GM19328 (cell line): Measurements from ENCODE around the gene PCBP3.
"Not testable (repeated sequence)": the region's sequence is repeated elsewhere in the genome, so short reads cannot be mapped to it uniquely, and the experiment has no call there.

Experiments used
- ATAC-seq: cut with Tn5 transposase; IDR thresholded peaks from one replicate; pipeline ENCODE4 v1.9.1; 2021; ENCODE audit warnings: mild to moderate bottlenecking, moderate library complexity; ENCODE audit not compliant: unreplicated experiment

PCBP3 gene

DNA sequence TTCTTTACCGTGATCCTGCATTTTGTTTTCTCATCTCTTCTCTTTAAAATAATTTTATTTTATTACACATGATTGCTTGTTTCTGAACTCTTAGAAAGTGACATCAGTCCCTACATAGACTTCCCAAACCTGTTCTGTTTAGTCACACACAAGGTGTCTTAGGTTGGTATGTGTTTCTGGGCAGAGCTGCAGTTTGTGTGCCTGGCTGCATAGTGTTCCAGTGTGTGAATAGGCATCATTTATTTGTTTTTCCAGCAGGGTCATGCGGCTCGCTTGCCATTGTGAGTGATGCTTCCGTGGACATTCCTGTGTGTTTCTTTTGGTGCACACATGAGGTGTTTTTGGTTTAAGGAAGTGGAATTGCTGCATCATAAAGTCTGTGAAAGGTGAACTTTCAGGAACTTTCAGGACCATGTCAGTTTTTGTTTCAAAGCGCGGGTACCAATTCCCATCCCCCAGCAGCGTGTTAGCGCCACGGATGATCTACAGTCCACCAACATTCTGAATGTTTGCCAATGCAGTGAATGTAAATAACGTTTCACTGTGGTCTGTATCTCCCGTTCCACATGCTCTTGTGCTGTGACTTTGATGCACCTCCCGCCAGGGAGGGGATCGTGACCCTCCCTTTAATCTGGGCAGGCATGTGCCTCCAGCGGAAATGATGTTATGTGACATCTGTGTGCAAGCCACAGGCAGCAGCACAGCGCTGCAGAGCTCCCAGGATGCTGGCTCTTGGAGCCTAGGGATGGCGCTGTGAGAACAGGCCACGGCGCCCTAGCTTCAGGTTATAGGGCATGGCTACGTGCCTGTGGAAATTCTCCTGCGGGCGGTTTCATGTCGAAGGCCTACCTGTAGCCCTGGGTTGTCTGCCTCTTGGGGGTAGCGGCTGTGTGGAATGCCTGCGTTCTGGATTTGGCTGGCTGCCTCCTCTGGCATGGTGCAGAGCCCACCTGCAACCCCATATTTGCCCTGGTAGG lies 193.5 kb downstream of the PCBP3 start:
- ATAC-seq: no peak

DNA sequence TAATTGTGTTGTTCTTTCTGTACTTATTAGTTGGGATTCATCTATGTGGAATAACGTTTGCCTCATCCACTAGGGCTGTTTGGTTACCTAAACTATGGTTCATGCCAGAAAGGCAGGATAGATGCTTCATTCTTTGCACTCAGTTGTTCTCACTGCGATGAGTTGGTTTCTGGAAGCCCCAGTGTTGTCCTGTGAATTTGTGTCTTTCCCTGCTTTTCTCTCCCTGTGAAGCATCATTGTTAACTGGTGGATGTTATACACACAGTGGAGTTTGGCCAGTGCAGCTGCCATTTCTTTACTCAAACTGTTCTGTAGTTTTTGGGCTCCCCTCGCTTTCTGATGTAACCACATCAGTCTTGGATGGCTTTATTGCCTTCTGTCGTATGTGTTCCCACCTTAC lies 194.4 kb downstream of the PCBP3 start:
- ATAC-seq: no peak

DNA sequence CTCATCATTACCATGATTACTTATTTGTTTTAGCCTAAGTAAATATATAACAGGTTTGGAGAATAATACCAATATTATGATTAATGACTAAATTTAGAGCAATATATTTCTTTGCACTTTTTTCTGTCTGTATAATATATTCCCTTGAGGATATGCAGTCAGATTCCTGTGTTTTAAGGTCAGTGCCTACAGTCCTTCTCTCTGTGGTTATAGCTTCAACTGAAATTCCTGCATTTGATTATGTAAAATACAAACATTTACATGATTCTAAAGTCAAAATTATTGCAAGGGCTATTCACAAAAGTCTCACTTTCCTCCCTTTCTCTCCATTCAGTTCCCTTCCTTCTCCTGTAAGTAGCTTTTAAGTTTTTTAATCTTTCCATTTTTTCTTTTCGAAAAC lies 195.1 kb downstream of the PCBP3 start:
- no peak for ATAC-seq

DNA sequence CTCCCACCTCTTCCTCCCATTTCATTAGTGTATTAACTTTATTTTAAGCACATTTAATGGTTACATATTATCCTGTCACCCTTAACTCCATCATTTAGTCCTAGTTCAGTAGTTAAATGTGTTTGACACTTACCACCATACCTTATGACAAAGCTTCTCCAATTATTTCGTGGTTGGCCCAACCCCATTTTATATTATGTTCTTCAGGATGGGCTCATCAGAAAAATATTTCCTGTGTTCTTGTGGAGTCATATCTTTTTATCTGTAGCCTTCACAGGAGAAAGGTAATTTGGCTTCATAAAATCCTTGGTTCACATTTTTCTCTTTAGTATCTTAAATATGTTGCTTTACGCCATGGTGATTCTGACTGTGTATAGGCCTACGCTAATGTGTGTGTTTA lies 195.7 kb downstream of the PCBP3 start:
- no peak for ATAC-seq

DNA sequence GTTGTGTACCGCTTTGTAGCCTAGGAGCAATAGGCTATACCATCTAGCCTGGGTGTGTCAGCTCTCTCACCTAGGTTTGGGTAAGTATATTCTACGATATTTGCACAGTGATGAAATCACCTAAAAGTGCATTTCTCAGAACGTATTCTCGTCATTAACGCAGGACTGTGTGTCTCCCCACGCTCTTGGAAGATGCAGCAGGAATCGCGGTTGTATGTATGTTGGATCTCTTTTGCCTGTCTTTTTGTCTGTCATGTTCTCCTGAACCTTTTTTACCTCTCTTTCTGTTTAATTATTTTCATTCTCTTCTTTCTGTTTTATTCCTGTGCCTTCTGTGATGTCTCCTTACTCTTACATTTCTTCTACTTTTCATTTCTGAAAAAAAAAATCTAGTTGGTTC lies 197.5 kb downstream of the PCBP3 start:
- no peak for ATAC-seq

DNA sequence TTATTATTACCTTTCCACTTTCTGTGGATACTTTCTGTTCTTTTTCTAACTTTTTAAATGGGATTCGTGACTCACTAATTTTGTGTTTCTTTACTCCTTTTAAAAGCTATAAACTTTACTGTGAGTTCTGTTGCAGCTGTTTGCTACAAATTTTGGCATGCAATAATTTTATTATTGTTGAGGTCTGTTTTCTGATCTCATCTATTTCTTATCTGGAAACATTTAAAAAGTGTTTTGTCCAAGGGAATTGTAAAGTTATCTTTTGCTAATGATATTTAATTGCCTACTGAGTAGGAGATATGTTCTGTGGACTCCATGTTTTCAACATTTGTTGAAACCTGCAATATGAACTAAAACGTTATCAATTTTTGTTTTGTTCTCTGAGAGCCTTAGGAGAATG lies 199.9 kb downstream of the PCBP3 start:
- ATAC-seq: no peak

DNA sequence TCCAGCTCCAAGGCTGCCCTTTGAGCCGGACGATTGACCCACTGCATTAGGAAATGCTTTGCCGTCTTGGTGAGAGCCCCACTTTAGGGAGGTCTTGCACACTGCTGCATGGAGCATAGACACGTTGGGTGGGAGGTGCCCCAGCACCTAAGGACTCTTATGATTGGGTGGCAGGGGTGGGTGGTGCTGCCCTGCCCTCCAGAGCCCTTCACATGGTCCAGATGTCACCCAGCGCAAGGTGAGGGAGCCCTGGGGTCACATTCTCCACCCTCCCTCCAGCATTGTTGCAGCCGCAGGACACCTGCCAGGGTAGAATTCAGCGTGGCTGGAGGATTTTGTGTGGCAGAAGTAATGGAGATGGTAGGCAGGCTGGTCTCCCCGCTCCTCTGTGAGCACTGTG lies 200.7 kb downstream of the PCBP3 start:
- ATAC-seq: no peak

DNA sequence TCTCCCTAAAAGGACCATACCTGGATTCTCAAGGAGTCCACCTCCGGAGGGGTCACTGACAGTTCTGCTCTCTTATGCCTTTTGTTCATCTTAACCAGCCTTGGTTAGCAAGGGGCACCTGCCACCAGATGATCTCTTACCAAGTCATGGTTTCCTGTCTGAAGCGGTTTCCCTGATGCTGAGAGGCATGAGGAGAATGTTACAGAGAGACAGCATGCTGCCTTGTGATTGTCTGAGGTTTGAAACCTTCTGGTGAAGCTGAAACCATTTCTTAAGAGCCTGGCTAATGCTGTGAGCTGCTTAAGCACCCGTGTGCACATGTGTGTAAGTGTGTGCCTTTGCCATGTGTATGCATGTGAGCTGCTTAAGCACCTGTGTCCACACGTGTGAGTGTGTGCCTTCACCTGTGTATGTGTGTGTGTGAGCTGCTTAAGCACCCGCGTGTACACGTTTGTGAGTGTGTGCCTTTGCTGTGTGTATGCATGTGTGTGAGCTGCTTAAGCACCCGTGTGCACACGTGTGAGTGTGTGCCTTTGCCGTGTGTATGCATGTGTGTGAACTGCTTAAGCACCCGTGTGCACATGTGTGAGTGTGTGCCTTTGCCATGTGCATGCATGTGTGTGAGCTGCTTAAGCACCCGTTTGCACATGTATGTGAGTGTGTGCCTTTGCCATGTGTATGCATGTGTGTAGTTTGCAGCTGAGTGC lies 201.7 kb downstream of the PCBP3 start:
- no peak for ATAC-seq

DNA sequence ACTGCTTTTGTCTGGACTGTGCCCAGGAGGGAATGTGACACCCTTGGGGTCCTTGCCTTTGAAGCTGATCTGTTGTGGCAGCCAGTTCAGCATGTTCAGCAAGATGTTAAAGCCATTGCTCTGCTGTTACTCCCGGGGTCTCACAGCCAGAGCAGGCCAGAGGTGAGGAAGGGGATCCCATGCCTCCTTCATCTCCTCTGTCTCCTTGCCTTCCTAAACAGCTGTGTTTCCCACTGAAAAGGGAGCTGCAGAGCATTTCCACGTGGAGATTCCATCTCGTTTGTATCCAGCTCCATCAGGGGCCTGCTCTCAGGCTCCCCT lies 202.2 kb downstream of the PCBP3 start:
- no peak for ATAC-seq

DNA sequence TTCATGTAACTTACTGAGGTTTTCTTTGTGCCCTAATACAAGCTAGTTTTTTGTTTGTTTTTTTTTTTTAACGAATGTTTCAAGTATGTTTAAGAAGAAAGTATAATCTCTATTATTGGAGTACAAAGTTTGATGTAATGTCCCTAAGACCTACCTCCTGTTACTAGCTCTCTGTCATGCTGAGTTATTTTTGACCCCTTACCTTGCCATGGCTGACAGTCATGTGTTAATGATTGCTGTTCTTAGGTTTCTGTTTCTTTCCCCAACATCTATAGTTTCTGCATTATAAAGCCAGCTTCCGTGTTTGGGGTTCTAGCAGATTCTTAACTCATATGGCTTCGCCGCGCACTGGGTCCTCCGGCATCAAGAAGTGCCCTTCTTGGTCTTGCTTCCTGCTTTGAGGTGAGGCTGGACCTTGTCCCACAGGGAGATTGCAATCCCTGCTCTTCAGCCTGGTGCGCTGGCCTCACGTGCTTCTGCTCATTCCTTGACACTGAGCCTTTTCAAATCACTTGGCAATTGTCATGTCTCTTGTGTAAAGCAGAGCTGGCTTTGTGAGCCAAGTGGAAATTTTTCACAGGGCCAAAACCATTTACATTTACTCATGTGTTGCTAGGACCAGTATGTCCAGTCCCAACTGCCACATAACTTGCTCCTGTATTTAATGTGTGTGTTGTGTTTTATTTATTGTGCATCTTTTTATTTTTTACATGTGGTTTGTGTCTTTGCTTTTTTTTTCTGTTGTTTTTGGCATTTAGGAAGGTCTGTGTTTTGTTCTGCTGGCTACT lies 203.0 kb downstream of the PCBP3 start:
- no peak for ATAC-seq

DNA sequence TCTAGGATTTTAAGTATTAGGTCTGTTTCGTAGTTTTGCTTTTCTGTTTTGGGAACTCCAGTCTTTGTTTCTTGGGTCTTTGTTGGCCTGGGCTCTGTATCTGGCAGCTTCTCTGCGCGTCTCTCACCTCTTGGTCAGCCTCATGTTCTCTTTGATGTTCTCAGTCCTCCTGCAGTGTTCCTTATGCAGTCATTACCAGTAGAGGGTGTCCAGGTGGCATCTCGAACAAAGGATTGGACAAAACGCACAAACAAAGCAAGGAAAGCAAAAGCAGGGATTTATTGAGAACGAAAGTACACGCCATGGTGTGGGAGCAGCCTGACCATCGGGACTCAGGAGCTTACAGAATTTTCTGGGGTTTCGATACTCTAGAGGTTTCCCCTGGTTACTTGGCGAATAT lies 204.3 kb downstream of the PCBP3 start:
- no peak for ATAC-seq

DNA sequence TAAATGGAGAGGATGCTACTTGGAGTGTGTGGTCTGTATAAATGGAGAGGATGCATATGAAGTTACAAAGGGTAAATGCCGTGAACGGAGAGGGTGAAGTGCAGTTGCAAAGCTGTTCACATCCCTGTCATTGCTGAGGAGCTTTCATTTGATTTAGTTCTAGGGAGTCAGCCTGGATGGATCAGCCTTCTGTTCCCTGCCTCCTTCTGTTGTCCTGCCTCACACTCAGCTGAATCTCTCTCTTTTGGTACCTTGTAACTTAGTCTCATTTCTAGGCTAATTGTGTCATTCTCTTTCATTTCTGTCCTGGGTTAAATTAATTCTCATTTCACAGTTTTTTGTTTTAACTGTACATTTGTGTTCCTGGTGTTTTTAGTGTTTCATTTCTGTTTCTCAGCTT lies 204.8 kb downstream of the PCBP3 start:
- ATAC-seq: no peak

DNA sequence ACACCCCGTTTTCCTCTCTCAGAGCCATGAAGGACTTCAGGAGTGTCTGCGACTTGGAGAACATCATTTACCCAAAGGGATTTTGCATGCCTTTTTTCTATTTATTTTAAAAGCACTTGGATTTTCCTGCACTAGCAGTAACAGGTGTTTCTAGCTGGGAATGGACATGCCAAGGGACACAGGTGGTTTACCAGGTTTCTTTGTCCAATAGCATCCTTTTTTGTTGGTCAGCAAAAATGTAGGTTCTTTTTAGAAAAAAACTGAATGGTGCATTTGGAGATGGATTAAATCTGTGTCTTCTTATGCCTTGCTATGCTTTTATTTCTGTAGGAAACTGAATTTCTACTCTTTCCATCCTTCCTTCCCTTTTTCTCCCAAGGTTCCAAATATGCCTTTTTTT lies 205.3 kb downstream of the PCBP3 start:
- ATAC-seq: no peak

DNA sequence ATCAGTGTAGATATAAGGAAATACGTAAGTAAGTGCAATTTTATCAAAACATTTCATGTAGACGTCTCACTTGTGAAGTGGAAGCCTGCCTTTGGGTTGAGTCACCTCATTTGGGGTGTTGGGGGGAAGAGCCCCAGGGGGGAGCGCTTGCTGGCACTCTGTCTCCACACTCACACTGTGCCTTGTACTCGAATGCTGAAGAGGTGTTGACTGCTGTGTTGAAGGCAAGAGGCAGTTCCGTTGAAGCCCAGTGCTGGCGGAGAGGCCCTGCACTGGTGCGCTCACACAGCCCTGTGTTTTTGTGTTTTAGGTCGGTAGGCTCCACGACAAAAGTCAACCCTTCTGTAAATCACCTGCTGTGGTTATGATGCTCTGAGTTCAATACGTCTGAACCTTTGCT lies 206.1 kb downstream of the PCBP3 start:
- ATAC-seq: no peak

DNA sequence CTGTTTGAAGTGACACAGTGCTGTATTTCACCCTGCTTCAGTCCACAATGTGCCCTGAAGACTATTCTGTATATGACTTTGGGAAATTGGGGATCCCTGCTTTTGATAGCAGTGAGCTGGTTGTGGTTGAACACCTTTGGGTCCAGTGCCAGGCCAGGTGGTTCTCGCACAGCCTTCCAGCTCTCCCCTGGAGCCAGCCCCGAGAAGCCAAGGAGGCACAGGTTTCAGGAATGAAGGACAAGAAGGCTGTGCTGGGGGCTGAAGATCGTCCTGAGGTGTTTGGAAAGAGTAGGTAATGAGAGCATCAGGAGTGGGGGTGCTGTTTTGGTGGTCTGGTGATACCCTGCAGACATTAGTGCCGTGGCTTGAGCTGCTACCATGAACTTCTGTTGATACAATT lies 206.7 kb downstream of the PCBP3 start:
- no peak for ATAC-seq

DNA sequence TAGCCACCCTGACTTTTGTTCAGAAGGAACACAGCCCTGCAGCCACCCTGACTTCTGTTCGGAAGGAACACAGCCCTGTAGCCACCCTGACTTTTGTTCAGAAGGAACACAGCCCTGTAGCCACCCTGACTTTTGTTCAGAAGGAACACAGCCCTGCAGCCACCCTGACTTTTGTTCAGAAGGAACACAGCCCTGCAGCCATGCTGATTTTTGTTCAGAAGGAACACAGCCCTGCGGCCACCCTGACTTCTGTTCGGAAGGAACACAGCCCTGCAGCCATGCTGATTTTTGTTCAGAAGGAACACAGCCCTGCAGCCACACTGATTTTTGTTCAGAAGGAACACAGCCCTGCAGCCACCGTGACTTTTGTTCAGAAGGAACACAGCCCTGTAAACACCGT lies 208.9 kb downstream of the PCBP3 start:
- ATAC-seq: not testable (repeated sequence)

DNA sequence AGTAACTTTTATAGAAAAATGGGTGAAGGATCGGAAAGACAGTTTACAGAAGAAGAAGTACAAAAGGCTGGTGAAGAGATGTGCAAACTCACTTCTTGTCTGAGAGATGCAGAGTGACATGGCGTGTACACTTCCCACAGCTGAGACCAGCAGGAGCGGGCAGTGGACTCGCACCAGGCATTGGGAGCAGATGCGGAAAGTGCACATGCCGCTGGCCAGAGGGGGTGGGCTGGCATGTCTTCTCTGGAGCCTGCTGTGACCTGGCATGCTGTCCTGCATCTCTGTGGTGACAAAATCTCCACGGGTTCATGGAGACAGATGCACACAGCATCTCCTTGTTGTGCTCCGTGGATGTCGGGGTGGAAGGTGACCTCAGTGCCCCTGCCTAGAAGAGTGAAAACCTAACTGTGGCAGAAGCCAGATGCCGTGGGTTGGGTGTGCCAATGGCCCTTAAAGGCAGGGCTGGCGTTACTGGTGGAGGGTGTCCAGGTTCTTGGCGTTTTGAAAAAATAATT lies 209.4 kb downstream of the PCBP3 start:
- no peak for ATAC-seq

DNA sequence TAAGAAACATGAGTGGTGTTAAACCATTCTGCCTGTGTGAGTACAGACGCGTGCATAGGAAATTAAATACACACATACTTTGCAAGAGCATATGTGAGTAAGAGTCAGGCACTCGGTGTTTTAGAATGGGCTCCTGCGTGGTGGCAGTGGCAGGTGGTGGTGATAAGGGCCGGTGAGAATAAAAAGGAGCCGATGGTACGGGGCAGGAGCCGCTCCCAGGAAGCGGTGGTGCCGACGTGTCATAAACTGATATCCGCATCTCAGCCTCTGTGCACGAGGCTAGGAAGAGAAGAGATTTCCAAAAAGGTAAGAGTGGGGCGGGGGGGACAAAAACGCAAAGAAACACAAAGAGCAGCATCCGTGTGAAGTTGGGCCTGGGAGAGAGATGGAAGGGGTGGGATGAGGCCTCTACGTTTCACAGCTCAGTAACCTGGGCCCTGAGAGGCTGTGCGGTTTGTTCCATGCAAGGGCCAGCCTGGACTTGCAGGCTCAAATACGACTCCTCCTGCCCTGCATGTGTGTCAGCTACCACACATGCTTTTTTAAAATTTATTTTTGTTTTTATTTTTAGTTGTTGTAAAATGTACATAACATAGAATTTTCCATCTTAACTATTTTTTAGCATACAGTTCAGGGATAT lies 210.3 kb downstream of the PCBP3 start:
- ATAC-seq: no peak

DNA sequence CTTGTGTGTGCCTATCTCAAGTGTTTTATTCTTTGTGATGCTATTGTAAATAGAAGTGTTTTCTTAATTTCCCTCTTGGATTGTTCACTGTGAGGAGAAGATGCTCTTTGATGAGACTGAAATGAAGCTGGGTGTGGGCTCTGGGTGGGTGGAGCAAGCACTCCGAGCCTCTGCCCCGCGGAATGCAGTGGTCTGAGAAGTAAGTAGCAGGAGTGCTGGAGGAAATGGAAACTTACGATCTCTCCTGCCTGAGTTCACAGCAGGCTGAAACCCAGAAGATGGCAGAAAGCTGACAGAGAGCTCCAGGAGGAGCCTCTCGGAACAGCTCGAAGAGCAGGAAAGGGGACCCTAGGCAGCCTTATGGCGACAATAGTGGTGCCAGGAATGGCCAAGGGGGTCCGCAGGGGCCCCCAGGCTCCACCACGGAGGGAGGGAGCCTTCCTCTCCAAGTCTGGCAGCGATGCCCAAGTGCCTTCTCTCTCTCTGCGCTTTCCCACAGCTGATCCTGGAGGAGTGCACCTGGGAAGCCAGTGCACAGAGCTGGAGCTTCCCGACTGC lies 211.2 kb downstream of the PCBP3 start:
- ATAC-seq: no peak

DNA sequence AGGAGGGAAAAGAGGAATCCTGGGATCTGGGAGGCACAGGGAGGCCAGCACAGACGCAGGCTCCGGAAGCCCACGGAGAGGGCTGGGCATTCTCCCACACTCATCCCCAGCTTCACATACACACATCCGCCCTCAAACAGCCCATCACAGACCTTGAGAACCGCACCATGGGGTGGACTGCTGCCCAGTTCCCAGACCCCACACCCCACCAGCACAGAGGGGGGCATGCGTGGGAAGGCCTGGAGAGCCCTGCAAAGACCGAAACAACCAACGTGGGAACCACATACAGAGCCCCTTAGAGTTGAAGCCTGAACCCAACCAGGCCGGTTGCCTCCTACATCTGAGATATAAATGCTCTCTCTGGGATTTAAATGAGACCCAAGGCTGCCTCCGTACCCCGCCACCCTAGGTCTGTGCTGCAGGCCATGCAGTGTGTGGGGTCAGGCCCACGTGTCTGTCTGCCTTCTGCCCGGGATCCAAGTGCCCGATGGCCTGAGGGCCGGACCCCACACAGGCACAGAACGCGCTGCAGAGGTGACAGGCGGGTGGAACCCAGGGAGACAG lies 211.8 kb downstream of the PCBP3 start:
- ATAC-seq: no peak
